Sigmoid colon (tissue), 3 donors: ENCODE measurements around the gene OR13A1.
"Not testable (repeated sequence)": the region's sequence is repeated elsewhere in the genome, so short reads cannot be mapped to it uniquely, and the experiment has no call there.

Experiments
- CTCF ChIP-seq, 4 experiments: fragments of 450-650 bp in 3 of 4; fragments of 200-600 bp in 1 of 4; IDR thresholded peaks; one replicate each; pipeline ENCODE4 v1.5.1; 2016 to 2019; ENCODE audit warnings: antibody characterized with exemption in 4 of 4, mild to moderate bottlenecking in 3 of 4, moderate library complexity in 2 of 4
- POLR2A ChIP-seq, 2 donors: fragments of 450-650 bp; IDR thresholded peaks; one replicate each; pipeline ENCODE4 v1.6.1; 2016; ENCODE audit warnings: antibody characterized with exemption in 2 of 2, mild to moderate bottlenecking in 2 of 2, moderate library complexity in 2 of 2

- not testable (repeated sequence) for TF ChIP-seq CTCF, POLR2A (IDR thresholded peaks at IDR 0.05)
These were observed 55.5 kb downstream of the OR13A1 start for GRCh38 chr10:45259786-45260495.
